Muscle of leg (tissue), 11 donors: ENCODE results near the gene PTTG1. TPM values are rescaled to one million over a fixed set of nuclear protein-coding genes. Genes with fewer than 3 reads are reported as not detected.
A peak's percentile ranks its signal among the peaks of the same experiment; 100 is the strongest.

Experiments used
- DNase-seq: peaks from one replicate; pipeline ENCODE4 v3.0.0; 2013
- H3K27ac ChIP-seq: one replicate; pipeline ENCODE4 v1.5.1; 2013; ENCODE audit warnings: mild to moderate bottlenecking, low read length, control low read depth
- H3K27me3 ChIP-seq: one replicate; pipeline ENCODE4 v1.6.1; 2013; ENCODE audit warnings: low read length; ENCODE audit not compliant: control insufficient read depth, insufficient read depth
- H3K36me3 ChIP-seq: one replicate; pipeline ENCODE4 v1.6.1; 2013; ENCODE audit warnings: low read length; ENCODE audit not compliant: control insufficient read depth, insufficient read depth
- H3K4me1 ChIP-seq: one replicate; pipeline ENCODE4 v1.6.1; 2013; ENCODE audit warnings: low read length; ENCODE audit not compliant: control insufficient read depth, insufficient read depth
- H3K4me3 ChIP-seq: one replicate; pipeline ENCODE4 v1.5.1; 2013; ENCODE audit warnings: low read length, control low read depth
- H3K9me3 ChIP-seq: replicated peaks from 2 replicates; pipeline ENCODE4 v1.6.1; 2013; ENCODE audit warnings: low read depth, low read length; ENCODE audit not compliant: control insufficient read depth
- WGBS: methylation state at CpG from one replicate; pipeline ENCODE4 v1.1.5; 2013; ENCODE audit warnings: missing lambda C conversion rate; ENCODE audit not compliant: insufficient coverage; 5-methylcytosine and 5-hydroxymethylcytosine counted together
- polyA plus RNA-seq, 8 donors: library from polyadenylated mRNA; unstranded; fragments of 120-200 nt; gene quantifications; one replicate each; pipeline versions ENCODE4 v1.2.1 to v1.2.3, GENCODE V29; 2013; ENCODE audit warnings: inconsistent platforms in 1 of 8, low replicate concordance in 1 of 8; ENCODE audit not compliant: insufficient read length in 8 of 8, insufficient read depth in 1 of 8
- total RNA-seq: library from RNA; stranded (reverse); fragments of 120-200 nt; gene quantifications from one replicate; pipeline ENCODE4 v1.2.4, GENCODE V29; 2013

PTTG1 gene
- total and polyA plus RNA-seq, 9 donors: 29.8 to 45.5 (median 39.4) TPM

DNA sequence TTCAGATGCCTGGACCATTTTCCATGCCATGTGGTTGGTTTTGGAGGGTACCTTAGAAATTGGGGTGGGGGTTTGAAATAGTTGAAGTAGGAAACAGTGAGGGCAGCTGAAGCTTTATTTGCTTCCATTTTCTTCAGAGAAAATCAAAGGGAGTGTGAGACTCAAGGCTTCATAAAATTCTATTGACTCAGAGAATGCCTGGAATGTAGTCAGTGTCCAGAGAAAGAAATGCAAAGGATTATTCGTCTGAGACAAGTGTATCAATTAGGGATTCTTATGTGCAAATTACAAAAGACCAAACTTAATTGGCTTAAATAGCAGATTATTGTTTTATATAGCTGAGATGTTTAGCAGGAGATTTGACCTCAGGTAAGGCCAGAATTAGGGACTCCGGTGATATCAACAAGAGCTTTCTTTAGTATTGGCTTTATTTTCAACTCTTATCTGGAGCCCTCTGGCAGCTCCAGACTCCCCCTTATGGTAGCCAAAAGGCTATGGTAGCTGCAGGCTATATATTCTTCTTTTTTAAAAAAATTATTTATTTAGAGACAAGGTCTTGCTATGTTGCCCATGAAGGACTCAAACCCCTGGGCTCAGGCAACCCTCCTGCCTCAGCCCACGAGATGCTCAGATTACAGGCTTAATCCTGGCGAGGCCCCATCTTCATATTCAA lies 38.9 kb downstream of the PTTG1 start:
- Histone ChIP-seq H3K36me3 (no peaks in the 10 kb centered on the region), H3K27ac (no peak overlapping the region), H3K4me3 (no peak overlapping the region), H3K4me1 (no peaks in the 10 kb centered on the region), H3K9me3 (no peaks in the 10 kb centered on the region), H3K27me3 (no peaks in the 10 kb centered on the region)
- WGBS: no CpG with 5 or more reads among the region's 4 CpGs
- DNase-seq: no peak

DNA sequence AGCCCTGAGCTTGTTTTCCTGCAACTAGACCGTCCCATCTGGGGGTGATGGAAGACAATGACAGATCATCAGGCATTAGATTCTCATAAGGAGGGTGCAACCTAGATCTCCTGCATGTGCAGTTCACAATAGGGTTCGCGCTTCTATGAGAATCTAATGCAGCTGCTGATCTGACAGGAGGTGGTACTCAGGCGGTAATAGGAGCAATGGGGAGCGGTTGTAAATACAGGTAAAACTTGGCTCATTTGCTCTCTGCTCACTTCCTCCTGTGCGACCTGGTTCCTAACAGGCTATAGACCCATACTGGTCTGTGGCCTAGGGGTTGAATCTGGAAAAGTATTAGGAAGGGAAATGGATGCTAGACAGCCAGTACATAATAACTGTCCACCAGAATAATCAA lies 39.7 kb downstream of the PTTG1 start:
- 87% methylated on average over 3 of the region's 6 CpGs for WGBS
- Histone ChIP-seq H3K27me3 (no peaks in the 10 kb centered on the region), H3K4me3 (no peak overlapping the region), H3K36me3 (no peaks in the 10 kb centered on the region), H3K9me3 (no peaks in the 10 kb centered on the region), H3K4me1 (no peaks in the 10 kb centered on the region), H3K27ac (no peak overlapping the region)
- DNase-seq: no peak

DNA sequence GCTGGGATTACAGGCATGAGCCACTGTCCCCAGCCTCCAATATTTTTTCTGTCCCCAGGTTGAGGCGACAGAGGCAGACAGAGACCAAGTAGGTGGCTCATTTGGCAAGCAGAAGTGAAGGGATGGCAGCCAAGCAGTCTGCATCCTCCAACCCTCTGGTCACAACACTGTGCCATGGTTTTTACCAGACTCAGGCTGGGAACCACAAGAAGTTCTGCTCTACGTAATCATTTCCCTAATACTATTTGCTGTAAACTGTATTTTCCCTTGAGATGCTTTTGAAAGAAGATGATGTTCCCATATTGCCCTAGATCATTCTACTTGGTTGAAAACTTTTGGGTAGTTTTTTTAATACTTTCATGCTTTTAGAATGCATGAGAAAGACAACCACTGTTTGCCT lies 40.5 kb downstream of the PTTG1 start:
- no peaks in the 10 kb centered on the region for H3K9me3 ChIP-seq
- DNase-seq: no peak
- H3K4me1 ChIP-seq: no peaks in the 10 kb centered on the region
- WGBS: no CpG with 5 or more reads among the region's 2 CpGs
- no peaks in the 10 kb centered on the region for H3K27me3 ChIP-seq
- no peaks in the 10 kb centered on the region for H3K36me3 ChIP-seq
- H3K4me3 ChIP-seq: no peak overlapping the region
- H3K27ac ChIP-seq: no peak overlapping the region

DNA sequence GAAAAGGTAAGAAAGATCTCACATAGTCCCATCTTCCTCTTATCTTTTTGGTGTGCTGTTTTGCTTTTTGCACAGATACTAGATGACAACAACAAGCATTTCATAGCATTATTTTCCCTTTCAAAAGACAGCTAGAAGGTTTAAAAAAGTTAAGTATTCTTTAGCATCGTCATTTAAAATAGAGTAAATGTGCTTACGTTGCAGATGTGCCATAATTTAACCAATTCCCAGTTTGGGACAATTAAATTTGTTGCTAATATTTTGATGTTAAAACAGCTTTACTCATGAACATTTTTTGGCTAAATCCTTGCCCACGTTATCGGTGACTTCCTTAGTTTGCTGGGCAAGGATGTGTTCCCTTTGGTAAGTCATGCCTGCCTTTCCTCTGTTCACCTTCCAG lies 41.6 kb downstream of the PTTG1 start:
- H3K36me3 ChIP-seq: no peaks in the 10 kb centered on the region
- peaks cover 7% of the 10 kb centered on the region for H3K4me1 ChIP-seq
- no CpG with 5 or more reads among the region's 4 CpGs for WGBS
- no peaks in the 10 kb centered on the region for H3K27me3 ChIP-seq
- H3K9me3 ChIP-seq: no peaks in the 10 kb centered on the region
- no peak overlapping the region for H3K4me3 ChIP-seq
- no peak for DNase-seq
- no peak overlapping the region for H3K27ac ChIP-seq

DNA sequence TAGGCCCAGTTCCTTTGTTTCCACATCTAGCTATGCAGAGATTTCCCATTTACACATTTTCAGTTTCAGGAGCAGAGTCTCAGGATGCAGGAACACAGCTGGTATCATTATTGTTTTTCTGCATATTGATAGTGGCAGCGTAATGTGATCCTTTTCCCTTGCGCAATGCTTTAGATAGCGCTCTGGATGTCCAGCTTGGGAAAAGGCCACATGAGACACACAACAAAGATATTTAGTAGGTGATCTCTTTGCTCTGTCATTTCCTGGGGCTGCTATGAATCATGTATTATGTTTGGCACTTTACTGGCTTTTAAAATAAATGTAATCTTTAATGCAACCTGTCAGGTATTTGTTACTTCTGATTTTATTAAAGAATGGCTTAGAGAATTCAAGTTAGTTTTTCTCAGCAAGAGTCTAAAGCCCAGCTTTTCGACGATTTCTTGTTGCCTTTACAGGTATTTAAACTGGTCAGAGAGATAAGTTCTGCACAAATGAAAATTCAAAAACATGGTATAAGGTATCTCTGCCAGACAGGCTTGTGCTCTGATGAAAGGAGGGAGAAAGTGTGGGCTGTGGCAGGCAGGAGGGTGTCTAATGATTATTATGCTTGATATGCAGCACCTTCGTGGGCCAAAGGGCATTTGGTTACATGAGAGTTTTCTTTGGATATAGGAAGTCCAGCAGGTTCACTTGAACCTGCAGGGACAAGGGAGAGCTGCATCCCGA lies 42.2 kb downstream of the PTTG1 start:
- no peaks in the 10 kb centered on the region for H3K36me3 ChIP-seq
- H3K27me3 ChIP-seq: no peaks in the 10 kb centered on the region
- no peaks in the 10 kb centered on the region for H3K9me3 ChIP-seq
- WGBS: 57% methylated on average over 4 of the region's 7 CpGs
- peaks cover 7% of the 10 kb centered on the region for H3K4me1 ChIP-seq
- H3K27ac ChIP-seq: no peak overlapping the region
- DNase-seq: no peak
- H3K4me3 ChIP-seq: no peak overlapping the region

DNA sequence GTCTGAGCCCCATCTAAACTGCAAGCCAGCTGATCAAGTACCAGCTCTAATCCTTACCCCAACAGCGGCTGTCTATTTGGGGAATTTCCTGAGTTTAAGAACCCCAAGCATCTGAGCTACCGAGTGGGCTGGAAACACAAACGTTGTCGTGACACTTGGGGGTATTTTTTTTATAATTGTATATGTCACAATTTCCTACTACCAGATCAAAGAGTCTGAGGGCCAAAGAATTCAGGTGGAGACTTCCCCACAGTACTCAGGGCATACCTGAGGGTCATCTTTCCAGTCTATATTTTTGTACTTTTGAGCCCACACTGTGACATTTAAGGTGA lies 42.8 kb downstream of the PTTG1 start:
- Histone ChIP-seq H3K27me3 (no peaks in the 10 kb centered on the region), H3K9me3 (no peaks in the 10 kb centered on the region), H3K27ac (no peak overlapping the region), H3K4me1 (peaks cover 7% of the 10 kb centered on the region), H3K36me3 (no peaks in the 10 kb centered on the region), H3K4me3 (no peak overlapping the region)
- DNase-seq: no peak
- WGBS: no CpG with 5 or more reads among the region's 4 CpGs

DNA sequence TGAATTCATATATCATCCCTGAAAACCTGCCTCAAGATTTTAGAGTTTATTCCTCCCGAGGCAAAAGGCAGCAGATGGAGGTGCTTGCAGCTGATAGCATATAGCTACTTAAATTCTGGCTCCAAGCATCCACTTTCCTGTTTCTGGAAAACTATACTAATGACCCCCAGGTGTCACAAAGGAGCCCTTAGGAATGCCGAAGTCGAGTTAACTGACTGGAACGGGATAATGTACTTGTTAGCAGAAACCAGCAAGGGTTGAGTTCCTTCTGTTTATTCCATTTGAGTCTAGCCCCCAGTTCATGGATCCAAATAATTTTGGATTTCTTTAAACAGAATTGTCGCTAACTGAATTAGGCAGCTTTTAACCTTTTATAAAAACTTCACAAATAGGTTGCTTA lies 44.5 kb downstream of the PTTG1 start:
- H3K27me3 ChIP-seq: no peaks in the 10 kb centered on the region
- WGBS: 0% methylated on average over 1 of the region's 5 CpGs
- no peaks in the 10 kb centered on the region for H3K9me3 ChIP-seq
- no peak overlapping the region for H3K4me3 ChIP-seq
- peaks cover 7% of the 10 kb centered on the region for H3K4me1 ChIP-seq
- DNase-seq: no peak
- no peak overlapping the region for H3K27ac ChIP-seq
- H3K36me3 ChIP-seq: no peaks in the 10 kb centered on the region

DNA sequence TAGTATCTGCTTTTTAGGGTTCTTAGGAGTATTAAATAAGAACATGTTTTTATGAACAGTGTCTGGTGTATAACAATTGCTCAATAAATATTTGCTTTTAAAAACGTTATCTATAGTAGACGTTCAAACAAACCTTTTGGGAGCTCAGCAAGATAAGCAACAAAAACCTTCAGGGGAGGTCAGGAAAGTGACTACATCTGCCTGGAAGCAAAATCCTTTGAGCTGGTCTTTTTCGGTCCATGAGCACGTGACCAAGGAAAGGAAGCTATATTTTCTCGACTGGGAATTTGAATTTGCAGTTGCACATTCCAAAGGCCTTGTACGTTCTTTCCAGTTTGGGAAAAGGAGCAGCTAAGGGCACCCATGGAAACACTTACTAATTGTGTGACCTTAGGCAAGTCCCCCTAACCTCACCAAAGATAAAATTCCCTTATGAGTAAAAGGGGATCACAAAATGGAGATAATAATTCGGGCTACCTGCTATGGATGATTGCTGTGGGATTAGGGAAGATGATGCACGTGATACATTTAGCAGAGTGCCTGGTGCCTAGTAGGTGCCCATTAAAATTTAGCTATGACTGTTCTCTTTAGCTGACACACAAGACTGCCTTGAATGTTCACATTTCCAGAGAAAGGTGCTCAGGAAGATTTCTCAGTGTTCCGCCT lies 45.4 kb downstream of the PTTG1 start:
- peak; percentile 49 for DNase-seq
- Histone ChIP-seq H3K9me3 (no peaks in the 10 kb centered on the region), H3K4me1 (peaks cover 7% of the 10 kb centered on the region), H3K36me3 (no peaks in the 10 kb centered on the region), H3K27ac (peak overlapping the region; percentile 40), H3K4me3 (no peak overlapping the region), H3K27me3 (no peaks in the 10 kb centered on the region)
- 27% methylated on average over 6 of the region's 9 CpGs for WGBS

DNA sequence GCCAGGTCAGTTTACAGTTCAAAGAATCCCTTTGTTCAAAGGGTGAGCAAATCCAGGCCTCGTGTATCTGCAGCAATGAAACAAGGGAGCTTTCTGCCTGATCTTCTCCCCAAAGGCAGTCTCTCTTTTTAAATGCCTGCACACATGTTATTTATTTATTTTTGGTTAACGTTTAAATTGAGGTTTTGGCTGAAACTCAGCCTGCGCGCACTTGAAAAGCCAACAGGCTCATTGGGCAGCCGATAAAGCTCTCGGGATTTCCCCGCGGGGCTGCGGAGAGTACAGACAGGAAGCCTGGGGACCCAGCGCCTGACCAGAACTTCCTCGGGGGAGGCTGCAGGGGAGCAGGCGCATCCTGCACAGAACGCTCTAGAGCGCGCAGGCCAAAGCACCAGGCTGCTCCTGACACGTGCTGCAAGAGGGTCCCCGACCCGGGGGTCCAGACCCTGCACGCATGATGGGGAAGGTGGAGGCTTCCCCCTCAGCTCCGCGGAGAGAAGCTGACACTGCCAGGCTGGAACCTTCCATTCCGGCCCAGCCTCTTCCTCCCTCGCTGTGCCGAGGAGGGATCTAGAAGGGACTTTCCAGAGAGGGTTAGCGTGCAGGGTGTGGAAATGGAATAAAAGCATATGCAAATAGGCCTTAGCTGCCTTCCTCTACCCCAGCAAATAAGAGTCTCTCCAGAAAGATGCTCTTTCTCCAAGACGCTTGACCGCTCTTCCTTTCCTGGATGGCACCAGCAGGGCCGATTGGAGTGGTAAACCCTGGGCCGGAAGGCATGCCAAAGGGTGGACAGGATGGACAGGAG lies 46.1 kb downstream of the PTTG1 start:
- H3K4me1 ChIP-seq: peaks cover 7% of the 10 kb centered on the region
- no peaks in the 10 kb centered on the region for H3K27me3 ChIP-seq
- H3K27ac ChIP-seq: peak overlapping the region; percentile 40
- 22% methylated on average over 21 of the region's 29 CpGs for WGBS
- H3K4me3 ChIP-seq: no peak overlapping the region
- H3K36me3 ChIP-seq: no peaks in the 10 kb centered on the region
- H3K9me3 ChIP-seq: no peaks in the 10 kb centered on the region
- peak; percentile 73 for DNase-seq
